D721Med (cell line): ENCODE data around the gene AKR7A3.
"Not testable (repeated sequence)": the region's sequence is repeated elsewhere in the genome, so short reads cannot be mapped to it uniquely, and the experiment has no call there.

ENCODE experiments used
- DNase-seq: peaks from one replicate; pipeline ENCODE4 v3.0.0; 2011; ENCODE audit warnings: low spot score; ENCODE audit not compliant: insufficient read length
- FAIRE-seq: peaks from 2 replicates; lab custom pipeline; 2011; peaks lifted over from hg19 to GRCh38; lab: Jason Lieb, UNC
- CTCF ChIP-seq: IDR thresholded peaks from 2 replicates; pipeline ENCODE4 v1.5.1; 2012; ENCODE audit warnings: mild to moderate bottlenecking, control low read depth; ENCODE audit not compliant: insufficient read depth; ENCODE audit errors: missing control alignments

The AKR7A3 gene

GRCh38 chr1:19307794-19308508, 19.4 kb upstream of the AKR7A3 start:
- no peak for TF ChIP-seq CTCF
- no peak for DNase-seq
- no peak for FAIRE-seq

GRCh38 chr1:19306941-19307340, 18.4 kb upstream of the AKR7A3 start:
- FAIRE-seq (no peak), DNase-seq (no peak)
- TF ChIP-seq CTCF: no peak

- no peak for TF ChIP-seq CTCF
- no peak for FAIRE-seq
- DNase-seq: no peak
Measured at GRCh38 chr1:19305880-19306279, 17.3 kb upstream of the AKR7A3 start.

GRCh38 chr1:19304081-19304480, 15.5 kb upstream of the AKR7A3 start:
- not testable (repeated sequence) for FAIRE-seq, DNase-seq

- FAIRE-seq (no peak), DNase-seq (no peak)
- TF ChIP-seq CTCF: no peak
Measured at GRCh38 chr1:19300211-19300610, 11.6 kb upstream of the AKR7A3 start.

GRCh38 chr1:19294638-19295037, 6.1 kb upstream of the AKR7A3 start:
- no peak for FAIRE-seq
- DNase-seq: no peak
- no peak for TF ChIP-seq CTCF

GRCh38 chr1:19289244-19289643, 674 bp upstream of the AKR7A3 start:
- DNase-seq (no peak), FAIRE-seq (no peak)
- no peak for TF ChIP-seq CTCF
